GM10266 (cell line): ENCODE data around the gene ROM1.

Experiments used
- DNase-seq: peaks from one replicate; pipeline ENCODE4 v3.0.0; 2012; ENCODE audit errors: extremely low spot score
- CTCF ChIP-seq: IDR thresholded peaks from 2 replicates; pipeline ENCODE4 v1.5.1; 2012; ENCODE audit warnings: mild to moderate bottlenecking, low read depth; ENCODE audit not compliant: control insufficient read depth, insufficient read depth; ENCODE audit errors: missing control alignments

The ROM1 gene

GRCh38 chr11:62573006-62573591, 40.0 kb upstream of the ROM1 start:
- TF ChIP-seq CTCF = no peak
- no peak for DNase-seq

- TF ChIP-seq CTCF = no peak
- DNase-seq = peak; percentile 94
Observed at GRCh38 chr11:62573592-62574362, 39.3 kb upstream of the ROM1 start, which contains the start of gene EEF1G. Gene EEF1G (minus strand): TSS chr11:62573891. CDS start chr11:62573842, 49 bp downstream.

GRCh38 chr11:62574363-62575071, 38.5 kb upstream of the ROM1 start:
- no peak for TF ChIP-seq CTCF
- DNase-seq = no peak

- no peak for DNase-seq
- no peak for TF ChIP-seq CTCF
Observed at GRCh38 chr11:62575156-62575555, 37.9 kb upstream of the ROM1 start.

- DNase-seq = no peak
- TF ChIP-seq CTCF = no peak
Observed at GRCh38 chr11:62575837-62576236, 37.2 kb upstream of the ROM1 start.

- no peak for TF ChIP-seq CTCF
- no peak for DNase-seq
Observed at GRCh38 chr11:62577046-62577714, 35.9 kb upstream of the ROM1 start.

DNA sequence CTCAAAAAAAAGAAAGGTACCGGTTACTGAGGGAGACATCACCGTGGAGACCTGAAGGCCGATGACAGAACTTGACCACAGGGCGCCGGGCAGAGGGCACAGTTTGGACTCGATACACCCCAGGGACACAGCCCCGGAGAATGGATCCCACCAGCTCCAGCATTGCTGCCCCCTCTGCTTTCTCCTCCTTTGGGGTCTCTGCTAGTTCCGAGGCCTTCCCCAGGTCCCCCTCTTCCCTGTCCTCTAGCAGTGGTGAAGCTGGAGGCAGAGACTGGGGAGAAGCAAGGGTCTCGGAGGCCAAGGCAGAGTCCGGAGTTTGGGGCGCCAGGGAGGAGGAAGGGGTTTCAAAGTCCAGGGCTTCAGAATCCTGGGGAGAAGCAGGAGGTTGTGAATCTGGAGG, 34.5 kb upstream of the ROM1 start:
- TF ChIP-seq CTCF = no peak
- DNase-seq = no peak
